Stimulated activated CD8-positive, alpha-beta memory T cell treated with anti-CD3 and anti-CD28 coated beads, Interleukin-2, amount 100 ng/mL, for 48 hours (primary cell): ENCODE data around the gene CTBP2.

ENCODE experiments used
- DNase-seq, 2 donors: peaks; one replicate each; pipeline ENCODE4 v3.0.0-alpha.2; 2020; ENCODE audit warnings: low read depth in 2 of 2

The CTBP2 gene

DNA sequence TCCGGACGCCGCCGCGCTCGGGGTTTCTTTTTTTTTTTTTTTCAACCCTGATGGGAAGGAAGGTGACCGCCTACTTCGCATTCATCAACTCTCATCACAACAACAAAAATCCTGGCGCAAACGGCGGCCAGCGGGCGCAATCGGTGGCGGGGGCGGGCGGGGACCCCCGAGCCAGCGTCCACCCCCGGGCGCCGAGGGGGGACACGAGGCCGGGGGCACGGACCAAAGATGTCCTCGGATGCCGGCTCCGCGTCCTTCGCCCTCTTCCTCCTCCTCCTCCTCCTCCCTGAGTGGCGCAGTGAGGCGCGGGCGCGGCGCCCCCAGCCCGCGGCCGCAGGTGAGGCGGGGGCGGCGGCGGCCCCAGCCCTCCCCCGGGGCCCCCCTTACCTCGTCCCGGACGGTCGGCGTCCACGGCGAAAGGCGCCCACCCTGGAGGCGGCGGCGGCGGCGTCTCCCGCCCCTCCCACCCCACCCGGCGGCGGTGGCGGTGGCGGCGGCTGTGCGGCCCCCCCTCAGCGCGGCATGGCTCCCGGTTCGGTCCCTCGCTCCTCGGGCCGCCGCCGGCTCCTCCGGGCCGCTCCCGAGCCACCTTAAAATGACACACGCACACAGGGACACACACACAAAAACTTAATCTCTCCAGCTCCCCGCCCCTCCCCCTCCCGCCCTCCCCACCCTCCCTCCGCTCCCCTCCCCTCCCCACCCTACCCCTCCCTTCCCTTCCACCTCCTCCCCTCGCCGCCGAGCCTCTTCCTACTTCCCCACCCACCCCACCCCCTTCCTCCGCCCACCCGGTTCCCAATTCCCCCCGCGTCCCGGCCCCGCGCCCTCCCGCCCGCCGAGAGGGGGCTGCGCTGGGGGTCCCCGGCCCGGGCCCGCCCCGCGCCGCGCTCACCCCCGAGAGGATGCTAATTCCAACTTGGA is at the start of gene CTBP2:
CTBP2 (minus strand) TSS at position 632 of the 924 bp plus-strand sequence.
- no peak for DNase-seq

DNA sequence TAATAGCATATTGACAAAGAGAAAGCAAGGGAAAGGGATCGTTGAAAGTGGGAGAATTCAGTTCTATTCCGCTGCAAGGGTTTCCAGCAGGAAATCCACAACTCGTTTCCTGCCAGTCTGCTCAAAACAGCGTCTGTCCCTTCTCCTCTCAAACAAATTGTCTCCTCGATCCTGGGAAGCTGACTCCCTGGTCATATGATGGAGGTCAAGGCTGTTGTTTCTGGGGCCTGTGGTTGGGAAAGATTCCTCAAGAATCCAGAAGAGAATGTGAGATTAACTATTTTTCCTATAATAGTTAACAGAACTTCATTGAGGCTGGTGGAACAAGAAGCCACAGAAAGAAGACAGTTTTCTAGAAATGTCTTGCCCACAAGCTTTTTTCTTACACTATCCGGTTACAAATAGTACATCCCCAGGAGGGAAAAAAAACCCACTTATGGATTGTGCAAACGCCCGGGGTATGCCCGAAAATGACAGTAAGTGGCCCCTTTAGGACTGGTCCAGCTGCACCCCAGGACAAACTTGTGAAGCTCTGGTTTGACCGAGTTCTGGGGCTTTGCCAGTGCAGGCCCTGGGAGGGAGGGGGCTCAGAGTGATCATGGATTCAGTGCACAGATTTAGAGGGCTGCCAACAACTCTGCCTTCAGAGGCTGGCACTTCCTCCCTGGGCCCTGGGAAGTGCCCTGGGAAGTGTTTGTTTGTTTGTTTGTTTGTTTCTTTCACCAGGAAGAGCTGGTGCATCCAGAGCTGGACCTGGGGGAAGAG is 49.4 kb upstream of the CTBP2 start:
- no peak for DNase-seq

DNA sequence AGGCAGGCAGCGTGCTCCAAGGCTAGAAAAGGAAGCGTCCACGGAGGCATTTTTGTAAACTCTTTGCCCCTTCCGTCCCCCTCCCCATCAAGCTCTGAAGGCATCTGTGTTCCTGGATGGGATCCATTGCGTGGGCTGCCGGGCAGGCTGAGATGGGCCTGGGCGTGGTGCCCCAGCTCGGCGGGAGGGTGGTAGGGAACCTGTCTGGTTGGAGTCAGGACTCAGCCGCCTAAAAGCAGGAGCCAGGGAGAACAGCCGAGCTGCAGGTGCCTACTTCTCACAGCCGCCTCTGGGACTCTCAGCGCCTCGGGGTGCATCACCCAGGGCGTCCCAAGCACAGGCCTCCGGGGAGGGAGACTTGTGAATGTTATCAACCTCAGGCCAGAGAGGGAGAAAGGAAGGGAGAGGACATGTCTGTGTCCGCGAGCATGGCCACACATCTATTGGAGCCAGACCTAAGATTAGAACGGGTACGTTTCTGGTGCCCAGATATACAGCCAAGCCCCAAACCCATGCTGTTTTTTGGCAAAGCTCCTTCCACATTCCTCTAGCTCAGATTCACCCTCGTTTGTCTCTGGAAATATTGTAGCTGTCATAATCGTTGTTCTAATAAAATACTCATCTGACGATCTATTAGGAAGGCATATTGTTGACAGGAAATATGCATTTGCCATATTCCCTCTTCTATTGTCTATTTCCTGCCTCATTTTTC is 48.6 kb upstream of the CTBP2 start:
- DNase-seq, result no peak

DNA sequence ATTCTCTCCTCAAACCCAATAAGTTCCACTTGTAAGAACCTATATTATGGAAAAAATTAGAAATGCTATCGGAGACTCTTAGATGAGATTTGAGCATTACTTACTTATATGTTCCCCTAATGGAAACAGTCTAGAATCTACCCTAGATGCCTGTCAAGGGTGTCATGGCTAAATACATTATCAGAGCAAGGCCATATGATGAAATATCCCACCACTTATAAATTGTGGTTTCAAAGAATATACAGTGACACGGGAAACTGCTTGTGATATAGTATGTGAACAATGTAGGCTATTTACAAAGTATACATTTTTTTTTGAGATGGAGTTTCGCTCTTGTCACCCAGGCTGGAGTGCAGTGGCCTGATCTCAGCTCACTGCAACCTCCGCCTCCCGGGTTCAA is 46.3 kb upstream of the CTBP2 start:
- no peak for DNase-seq

DNA sequence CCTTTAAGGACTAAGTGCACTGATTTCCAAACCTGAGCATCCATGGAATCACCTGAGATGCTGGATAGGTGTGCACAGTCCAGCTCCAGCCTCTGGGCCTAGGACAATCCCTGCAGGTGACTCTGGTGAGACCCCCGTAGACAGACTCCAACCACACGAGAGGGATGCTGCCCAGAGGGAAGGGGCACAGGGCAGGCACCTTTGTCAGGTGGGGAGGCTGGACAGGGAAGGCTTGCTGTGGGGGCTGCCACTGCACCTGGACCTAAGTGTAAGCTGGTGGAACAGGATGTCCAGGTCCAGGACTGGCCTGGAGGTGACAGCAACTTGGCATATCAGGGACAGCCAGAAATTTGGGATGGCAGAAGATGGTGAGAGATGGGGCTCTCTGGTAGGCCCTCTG is 45.1 kb upstream of the CTBP2 start:
- DNase-seq, result no peak

DNA sequence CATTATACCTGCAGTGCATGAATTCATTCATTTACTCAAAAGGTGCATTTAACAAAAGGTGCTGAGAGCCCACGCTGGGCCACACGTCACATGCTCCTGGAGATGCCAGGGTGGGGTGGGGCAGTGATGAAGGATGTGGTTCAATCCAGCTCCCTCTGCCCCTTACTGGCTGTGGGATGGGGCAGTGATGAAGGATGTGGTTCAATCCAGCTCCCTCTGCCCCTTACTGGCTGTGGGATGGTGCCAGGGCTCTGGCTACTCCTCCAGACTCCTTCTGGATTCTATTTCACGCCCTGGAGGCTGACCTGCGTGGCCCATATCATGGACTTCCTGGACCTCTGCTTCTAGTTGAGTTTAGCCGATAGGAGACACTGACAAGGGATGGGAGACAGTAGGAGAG is 44.0 kb upstream of the CTBP2 start:
- DNase-seq, result no peak

DNA sequence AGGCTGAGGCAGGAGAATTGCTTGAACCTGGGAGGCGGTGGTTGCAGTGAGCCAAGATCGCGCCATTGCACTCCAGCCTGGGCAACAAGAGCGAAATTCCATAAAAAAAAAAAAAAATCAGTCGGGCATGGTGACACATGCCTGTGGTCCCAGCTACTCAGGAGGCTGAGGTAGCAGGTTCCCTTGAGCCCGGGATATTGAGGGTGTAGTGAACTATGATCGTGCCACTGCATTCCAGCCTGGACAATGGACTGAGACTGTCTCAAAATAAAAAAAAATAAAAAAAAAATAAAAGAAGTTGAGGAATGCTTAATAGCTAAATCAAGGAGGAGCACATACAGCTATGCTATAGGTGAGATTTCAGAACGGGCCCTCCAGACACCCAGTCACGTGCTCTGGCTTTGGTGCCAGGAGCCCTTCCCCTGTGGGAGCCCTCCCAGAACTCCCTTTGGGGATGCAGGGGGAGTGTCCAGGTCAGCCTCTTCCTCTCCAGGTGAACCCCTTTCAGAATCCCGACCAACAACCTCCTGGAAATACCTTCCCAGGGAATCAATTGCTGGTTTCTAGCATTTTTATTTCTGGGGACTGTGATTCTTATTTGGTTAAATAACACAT is 42.9 kb upstream of the CTBP2 start:
- DNase-seq, result no peak

DNA sequence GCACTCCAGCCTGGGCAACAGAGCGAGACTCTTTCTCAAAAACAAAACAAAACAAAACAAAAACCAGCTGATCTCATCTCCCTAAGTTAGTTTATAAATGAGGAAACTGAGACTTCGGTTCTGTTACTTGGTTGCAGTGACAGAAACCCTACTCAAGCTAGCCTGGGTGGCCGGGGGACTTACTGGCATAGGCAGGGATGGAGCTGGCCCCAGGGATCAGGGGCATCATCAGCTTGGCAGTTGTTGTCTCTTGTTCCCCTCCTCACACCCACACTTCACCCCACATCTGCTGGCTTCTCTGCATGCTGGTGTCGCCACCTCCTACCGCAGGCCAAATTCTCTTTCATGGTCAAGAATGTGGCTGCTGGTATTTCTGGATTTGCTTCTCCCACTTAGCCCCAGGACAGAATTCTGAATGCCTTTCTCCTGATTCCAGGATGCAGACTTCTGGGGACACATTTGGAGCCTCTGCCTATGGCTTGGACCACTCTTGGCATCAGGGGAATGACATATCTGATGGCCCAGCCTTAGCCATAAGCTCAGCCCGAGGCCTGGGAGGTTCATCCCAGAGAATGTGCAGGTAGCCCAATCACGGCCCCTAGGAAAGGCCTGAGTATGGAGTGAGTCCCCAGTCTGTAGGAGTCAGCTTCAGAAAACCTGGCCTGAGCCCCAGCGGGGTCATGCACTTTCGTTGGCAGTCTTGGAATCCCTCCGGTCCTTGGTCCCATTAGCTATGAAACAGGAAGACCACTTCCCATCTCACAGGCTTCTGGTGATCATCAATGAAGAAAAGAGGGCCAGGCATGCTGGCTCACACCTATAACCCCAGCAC is 41.6 kb upstream of the CTBP2 start:
- no peak for DNase-seq

DNA sequence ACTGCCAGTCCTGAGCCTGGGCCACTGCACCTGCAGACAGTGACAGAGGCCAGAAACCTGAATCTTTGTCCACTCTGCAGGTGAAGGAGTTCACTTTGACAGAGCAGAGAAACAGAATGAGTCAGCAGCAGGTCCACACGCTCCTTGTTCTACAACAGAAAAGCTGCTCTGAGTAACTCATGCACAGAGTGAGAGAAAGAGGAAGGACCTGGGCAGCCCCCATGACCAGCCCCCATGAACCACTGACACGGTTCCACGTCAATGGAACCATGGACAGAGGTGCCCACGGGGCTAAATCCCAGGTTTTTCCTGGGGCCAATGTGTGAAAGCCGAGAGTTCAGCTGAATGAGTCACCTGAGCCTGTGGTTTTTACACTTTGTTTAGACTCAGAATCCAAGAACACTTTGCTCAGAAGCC is 40.8 kb upstream of the CTBP2 start:
- DNase-seq, result no peak

DNA sequence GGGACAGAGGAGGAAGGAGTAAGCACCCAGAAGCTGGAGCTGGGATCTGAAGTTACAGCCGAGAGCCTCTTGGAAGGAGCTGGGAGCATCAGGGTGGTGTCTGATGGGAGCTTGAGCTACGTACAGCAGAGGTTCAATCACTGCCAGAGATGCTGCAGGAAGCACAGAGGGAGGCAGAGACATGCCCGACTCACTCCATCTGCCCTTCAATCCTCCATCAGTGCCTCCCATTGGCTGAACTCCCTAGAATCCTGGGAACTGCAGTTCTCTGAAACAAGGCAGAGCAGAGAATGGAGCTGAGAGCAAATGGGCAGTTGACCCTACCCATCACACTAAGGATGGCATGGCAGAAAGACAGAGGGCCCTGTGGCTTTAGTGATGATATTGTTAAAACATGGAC is 40.0 kb upstream of the CTBP2 start:
- DNase-seq, result no peak

DNA sequence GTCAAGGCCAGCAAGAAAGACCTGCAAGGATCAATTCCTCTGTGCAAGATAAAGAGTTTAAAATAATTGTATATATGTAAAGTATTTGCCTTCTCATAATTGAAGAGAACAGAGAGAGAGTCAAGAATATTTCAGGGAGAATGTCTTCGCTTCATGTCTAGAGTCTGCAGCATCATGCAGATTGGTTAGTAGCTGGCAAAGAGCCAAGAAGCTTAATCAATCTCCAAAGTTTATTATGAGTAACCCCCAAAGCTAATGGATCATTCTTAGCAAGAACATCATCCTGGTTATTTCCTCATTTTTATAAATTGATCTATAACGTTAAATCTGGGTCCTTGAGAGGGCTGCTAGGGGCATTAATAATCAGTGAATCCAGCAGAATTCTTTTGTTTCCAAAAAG is 38.9 kb upstream of the CTBP2 start:
- no peak for DNase-seq

DNA sequence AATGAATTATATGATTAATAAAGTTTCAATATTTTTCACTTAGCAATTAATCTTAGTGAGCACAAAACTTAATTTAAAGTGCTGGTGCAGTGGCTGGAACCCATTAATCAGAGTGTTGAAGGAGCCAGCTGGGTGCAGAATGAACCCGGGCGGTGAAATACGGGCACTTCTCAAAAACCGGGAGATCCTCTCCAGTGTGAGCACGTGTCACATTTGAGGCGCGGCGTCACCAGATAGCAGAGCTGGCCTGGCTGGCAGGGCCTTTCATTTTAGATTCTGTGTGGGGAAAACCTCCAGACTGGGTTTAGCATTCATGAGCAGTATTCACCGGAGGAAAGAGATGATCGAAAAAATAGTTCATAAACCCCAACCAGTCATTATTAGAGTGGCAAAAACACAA is 34.5 kb upstream of the CTBP2 start:
- no peak for DNase-seq

DNA sequence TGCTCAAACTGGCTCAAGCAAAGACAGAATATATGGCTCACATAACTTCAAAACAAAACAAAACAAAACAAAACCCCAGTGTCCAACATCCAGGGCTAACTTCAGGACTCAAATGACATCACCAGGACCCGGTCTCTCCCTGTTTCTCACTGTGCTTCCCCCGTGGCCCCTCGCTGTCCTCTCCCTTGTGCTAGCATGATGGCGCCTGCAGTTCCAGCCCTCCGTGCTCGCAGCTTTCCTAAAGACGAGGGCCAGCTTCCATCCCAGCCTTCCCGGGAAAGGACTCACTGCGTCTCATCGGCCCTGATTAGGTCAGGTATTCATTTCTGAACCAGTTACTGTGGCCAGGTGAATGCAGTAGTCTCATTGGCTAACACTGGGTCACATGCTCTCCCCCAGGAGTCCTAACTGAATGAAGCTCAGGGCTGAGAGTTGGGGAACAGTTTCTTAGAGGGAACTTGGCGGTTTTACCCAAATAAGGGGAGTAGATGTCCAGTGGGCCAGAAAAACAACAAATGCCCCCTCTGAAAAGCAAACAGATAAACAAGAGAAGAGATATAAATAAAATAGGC is 33.0 kb upstream of the CTBP2 start:
- no peak for DNase-seq

DNA sequence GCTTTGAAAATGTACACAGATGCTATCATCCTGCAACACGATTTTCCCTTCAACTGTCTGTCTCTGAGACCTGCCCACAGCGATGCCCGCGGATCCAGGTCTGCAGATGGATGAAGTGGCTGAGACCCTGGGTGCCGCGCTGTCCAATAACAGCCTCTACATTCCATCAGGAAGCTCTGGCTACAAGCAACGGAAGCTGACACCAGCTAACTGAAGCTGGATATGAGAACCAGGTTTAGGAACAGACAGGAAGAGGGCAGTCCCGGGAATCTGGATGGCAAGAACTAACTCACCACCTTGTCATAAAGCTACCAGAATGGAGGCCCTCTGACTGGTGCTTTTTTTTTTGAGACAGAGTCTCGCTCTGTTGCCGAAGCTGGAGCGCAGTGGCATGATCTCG is 32.3 kb upstream of the CTBP2 start:
- DNase-seq, result no peak

DNA sequence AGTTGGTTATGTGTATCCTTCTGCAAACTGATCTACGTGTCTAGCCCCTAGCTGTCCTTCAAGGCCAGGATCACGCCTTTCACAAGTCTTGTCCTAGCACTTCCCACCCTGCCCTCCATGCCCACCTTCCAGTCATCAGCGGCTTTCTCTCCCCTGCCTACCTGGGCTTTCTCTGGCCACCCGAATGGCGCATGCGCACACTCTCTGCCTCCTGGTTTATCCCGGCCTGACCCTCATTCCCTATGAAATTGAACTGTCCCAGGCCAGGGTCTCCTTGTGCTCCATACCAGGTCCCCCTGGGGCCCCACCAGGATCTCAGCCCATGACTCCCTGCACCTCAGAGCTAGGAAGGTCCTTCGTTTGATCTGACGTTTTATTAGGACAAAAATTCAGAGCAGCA is 31.6 kb upstream of the CTBP2 start:
- no peak for DNase-seq

DNA sequence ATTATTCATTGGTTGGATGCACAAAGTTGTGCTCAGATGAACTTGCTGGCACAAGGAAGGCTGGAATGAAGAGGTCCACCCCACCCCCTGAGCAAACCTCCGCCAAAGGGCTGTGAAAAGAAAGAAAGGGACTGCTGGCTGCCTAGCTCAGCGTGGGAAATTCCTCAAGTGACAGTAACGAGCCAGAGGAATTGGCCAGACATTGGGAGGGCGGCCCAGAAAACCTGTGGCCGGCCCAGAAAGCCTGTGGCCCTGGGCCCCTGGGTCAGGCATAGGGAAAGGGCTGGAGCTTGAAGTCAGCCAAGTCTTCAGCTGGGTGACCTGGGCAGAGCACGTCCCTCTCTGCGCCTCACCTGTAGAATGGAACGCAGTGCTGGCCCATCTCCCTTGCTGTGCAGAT is 30.6 kb upstream of the CTBP2 start:
- no peak for DNase-seq

DNA sequence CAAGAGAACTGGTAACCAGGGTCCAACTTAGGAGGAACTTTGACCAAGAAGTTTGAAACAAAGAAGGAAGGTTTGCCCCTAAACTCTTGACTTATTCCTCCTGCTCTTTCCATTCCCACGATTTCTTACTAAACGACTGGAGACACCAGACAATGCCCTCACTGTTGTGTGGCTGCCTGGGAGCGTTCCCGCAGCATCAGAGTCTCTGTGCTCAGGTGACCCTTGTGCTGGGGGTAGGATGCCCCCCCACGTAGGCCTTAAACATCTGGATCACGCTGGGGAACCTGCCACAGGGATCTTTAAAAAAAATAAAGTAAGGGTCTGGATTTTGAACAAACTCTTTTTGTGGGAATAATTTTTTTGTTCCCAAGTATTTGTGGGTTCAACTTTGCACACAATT is 30.1 kb upstream of the CTBP2 start:
- no peak for DNase-seq

DNA sequence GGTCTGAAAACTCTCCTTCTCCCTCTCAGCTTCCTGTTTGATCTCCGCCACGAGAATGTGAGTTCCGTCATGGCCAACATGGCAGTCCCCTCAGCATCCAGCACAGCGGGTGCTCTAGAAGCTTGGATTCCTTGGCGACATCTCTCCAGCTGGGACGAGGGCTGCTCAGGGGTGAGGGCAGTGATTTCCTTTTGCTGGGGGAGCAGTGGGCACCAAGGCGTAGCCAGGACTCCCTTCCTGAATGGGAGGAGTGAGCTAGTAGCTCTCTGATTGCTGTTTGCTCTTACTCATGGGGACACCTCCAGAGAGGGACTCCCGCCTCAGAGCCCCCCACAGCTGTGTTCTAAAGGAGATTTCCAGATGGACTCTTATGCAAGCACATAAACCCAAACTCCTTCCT is 28.8 kb upstream of the CTBP2 start:
- DNase-seq, result no peak

DNA sequence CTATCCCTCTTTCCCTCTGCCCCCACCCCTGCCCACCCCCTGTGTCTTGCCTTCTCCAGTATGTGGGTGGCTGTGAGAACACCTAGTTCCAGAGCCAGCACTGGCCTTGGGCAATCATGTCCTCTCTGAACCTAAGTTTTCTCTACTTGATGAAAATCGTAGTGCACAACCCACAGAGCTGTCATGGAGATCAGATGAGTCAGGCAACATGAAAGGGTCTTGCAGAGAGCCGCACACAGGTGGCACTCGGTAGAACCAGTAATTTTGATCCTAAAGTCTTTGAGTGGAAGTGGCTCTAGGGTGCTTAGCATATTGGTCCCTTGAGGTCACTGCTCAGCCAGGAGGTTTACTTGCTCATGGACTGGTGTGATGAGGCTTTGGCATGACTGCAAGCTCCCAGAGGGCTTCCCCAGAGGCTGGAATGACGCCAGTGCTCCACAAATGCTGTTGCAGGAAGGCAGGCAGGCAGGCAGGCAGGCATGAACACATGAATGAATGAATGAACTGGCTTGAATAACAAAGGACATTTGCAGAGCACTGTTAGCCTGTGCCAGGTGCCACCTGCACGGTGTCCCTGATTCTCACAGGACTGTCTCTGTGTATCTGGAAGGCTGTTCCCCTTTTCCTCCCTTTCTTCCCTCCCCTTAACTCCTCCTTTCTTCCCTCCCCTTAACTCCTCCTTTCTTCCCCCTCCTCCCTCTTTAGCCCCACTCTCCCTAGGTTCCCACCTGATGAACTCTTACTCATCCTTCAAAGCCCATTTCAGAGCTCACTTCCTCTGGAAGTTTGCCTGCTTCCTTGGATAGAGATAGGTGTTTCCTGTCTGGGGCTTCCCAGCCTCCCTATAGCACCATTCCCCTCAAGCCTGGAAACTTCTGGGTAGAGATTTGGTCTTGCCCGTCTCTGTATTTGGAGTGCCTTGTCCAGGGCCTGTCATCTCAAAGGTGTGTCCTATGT is 27.2 kb upstream of the CTBP2 start:
- DNase-seq, result no peak
